Stimulated activated CD4-positive, alpha-beta T cell treated with anti-CD3 and anti-CD28 coated beads, Interleukin-1b, Interleukin-23, amount 100 ng/mL, for 1 hour (primary cell): ENCODE results near the gene GABBR2.

Experiments
- DNase-seq, 2 donors: peaks; one replicate each; pipeline ENCODE4 v3.0.0-alpha.2; 2020; ENCODE audit warnings: low read depth in 2 of 2

Gene GABBR2

DNA sequence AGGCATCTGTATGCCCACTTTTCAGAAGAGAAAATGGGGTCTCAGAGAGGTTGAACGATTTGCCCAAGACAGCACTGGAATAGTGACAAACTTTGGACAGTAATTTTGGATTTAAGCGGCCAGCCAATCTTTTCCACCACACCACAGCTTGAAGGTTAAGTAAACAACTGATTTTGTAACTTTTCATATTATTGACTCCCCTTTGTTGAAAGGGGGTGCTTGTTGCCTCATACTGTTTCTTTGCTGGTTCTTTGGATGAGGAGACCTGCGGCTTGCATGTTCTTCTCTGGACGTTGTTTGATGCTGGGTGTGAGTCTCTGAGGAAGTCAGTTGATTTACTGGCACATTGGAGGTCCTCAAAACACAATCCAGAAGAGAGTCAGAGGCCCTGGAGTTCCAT lies 11.7 kb upstream of the GABBR2 start:
- DNase-seq: no peak

DNA sequence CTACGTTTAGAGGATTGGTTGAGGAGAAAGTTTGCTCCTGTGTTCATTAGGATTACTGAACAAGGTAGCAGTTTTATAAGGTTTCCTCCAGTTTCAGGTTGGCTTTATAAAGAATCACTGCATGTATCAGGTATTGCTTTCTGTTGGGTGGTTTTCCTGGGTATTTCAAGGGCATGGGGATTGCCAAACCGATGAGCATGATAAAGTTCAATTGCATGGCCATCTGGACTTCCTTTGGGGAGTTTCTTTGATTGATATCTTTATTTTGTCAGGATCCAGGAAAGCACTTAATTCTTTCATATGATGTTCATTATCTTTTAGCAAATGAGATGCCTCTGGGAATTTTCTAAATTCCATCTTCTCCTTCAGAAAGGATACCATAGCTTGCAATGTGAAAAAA lies 10.3 kb upstream of the GABBR2 start:
- DNase-seq: no peak

GRCh38 chr9:98714833-98715232 lies 6.1 kb upstream of the GABBR2 start:
- DNase-seq: no peak

DNA sequence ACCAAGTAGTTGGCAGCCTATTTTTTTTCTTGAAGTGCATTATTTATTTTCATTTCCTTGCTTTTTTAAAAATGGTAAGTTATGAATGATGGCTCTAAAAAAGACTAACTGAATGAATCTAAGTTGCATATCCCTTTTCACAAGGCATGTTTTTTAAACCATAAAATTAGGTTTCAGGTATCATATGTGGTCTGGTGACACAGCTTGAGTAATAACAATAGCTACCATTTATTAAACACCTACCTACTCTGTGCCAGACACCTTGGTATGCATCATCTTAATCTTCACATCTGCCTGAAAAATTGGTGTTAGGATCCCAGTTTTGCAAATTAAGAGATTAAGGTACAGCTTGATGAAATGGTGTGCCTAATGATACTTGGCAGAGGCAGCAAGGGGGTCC lies 4.3 kb upstream of the GABBR2 start:
- no peak for DNase-seq

- no peak for DNase-seq
Measured at GRCh38 chr9:98709968-98710965, 1.5 kb upstream of the GABBR2 start.

DNA sequence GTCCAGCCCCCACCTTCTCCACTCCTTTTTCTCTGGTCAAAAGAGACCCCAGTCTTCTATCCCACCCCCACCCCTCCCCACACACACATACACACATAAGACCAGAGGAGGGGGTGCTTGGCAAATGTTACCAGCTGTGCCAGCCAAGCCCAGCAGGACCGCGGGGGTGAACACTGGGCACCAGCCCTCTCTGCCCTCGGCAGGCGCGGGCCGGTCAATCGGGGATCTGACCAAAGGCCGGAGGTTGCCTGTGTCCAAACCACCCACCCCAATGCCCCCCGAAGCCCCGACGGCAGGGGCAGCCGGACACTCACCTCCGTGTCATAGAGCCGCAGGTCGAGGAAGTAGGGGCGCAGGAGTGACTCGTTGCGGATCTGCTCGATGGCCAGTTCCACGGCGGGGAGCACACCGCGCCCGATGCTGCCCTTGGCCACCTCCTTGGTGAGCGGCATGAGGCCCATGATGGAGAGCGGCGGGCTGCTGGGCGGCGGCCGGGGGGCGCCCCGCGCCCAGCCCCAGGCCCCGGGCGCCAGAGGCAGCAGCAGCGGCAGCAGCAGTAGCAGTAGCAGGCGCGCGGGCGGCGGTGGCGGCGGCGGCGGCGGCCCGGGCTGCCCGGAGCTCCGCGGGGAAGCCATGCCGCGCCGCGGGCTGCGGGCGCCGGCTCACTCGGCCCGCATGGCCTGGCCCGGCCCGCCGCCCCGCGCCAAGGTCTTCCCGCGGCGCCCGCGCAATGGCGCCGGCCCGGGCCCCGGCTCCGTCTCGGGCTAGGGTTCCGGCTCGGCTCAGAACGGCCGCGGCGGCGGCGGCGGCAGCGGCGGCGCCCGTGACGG lies 417 bp downstream of the GABBR2 start:
- no peak for DNase-seq

GRCh38 chr9:98707166-98708102 lies 1.3 kb downstream of the GABBR2 start:
- DNase-seq: no peak

GRCh38 chr9:98706651-98707165 lies 2.0 kb downstream of the GABBR2 start:
- DNase-seq: no peak

- no peak for DNase-seq
Measured at GRCh38 chr9:98702835-98703380, 5.8 kb downstream of the GABBR2 start.

GRCh38 chr9:98702340-98702739 lies 6.4 kb downstream of the GABBR2 start:
- no peak for DNase-seq

DNA sequence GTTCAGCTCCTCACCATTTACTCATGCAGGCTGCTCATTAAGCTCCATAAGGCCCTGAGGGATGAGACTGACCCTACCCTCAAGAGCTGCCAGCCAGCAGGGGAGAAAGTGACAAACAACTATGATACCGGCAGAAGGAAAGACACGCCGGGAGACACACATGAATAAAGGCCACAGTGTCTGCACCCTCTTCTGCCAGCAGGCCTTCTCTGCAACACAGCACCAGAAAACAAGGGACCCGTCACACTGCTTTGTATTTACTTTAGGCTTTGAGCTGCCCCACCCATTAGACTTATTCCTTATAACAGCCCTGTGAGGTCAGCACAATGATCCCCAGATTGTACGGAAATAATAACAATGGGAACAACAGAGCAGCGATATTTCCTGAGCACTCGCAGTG lies 7.2 kb downstream of the GABBR2 start:
- no peak for DNase-seq

GRCh38 chr9:98700801-98701200 lies 7.9 kb downstream of the GABBR2 start:
- DNase-seq: no peak

DNA sequence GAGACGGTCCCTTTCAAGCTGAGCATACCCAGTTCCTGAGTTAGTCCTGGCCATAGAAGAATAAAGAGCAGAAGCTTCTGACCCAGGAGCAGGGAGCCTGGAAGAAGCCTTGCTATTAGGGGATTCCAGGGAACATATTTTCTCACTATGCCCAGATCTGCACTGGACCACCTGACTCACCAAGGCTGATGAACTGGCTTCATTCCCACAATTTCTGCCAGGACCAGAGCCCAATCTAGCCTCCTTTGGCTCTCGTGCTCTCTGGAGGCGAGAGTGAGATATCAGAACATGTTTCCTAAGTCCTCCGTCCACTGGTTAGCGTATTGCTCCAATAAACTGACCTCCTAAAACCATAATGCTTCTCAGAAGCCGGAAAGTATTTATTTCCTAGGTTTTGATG lies 9.9 kb downstream of the GABBR2 start:
- DNase-seq: no peak

DNA sequence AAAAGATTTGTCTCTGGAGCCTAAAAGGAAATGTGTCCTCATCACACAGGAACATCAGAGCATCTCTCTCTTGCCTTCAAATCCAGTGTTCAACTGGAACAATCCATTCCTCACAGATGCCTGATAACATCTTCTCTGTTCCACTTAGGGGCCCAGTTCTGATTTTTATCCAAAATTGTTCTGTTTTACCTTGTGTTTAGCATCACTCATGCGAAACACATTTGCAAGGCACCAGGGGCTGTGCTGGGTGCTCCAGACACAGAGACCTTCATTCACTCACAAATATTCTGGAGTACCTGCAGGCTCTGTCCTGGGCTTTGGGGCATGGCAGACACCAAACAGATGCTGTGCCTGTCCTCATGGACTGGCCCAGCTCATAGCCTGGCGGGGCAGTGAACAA lies 13.8 kb downstream of the GABBR2 start:
- DNase-seq: no peak

GRCh38 chr9:98692392-98692791 lies 16.3 kb downstream of the GABBR2 start:
- DNase-seq: no peak

GRCh38 chr9:98691890-98692289 lies 16.8 kb downstream of the GABBR2 start:
- no peak for DNase-seq

- DNase-seq: no peak
Measured at GRCh38 chr9:98690686-98691085, 18.0 kb downstream of the GABBR2 start.

DNA sequence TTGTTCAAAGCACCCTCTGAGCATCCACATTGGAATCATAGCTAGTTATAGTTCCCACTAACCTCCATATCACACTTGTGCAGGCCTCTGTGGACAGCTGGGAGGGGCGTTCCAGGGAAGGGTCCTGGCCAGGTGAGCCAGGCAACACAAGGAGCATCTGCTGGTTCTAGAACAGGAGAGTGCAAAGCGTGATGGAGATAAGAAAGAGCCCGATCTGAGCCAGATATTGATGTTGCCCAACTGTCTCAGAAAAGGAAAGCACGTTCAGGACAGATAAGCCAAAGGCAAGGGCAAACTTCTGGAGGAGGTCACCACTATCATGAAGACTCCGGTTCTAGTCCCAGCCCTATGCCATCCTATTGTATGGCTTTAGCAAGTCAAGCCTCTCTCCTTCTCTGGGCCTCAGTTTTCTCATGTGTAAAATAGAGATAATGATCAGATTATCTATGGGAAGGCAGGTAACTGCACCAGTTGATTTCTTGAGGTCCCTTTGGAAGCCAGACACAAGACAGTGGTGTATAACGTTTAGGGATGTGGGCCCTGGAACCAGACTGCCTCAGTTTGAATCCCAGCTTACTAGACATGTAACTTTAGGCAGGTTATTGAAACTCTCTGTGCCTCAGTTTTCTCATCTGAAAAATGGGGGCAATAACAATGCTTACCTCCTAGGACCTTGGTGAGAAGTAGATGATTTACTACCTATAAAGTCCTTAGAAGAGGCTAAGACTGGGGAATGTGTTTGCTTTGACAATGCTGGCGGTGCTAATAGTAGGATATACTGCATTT lies 19.8 kb downstream of the GABBR2 start:
- no peak for DNase-seq

GRCh38 chr9:98687911-98688310 lies 20.8 kb downstream of the GABBR2 start:
- no peak for DNase-seq
